WERI-Rb-1 (cell line): ENCODE measurements around the gene WIF1.

Experiments
- DNase-seq: peaks from one replicate; pipeline ENCODE4 v3.0.0-alpha.2; 2020
- H3K27ac ChIP-seq: fragments of 250-450 bp; sonication (Bioruptor Pico); 2 replicates; pipeline ENCODE4 v1.5.1; 2020; ENCODE audit warnings: mild to moderate bottlenecking, moderate library complexity
- H3K27me3 ChIP-seq: fragments of 250-450 bp; sonication (Bioruptor Pico); 2 replicates; pipeline ENCODE4 v1.5.1; 2021; ENCODE audit warnings: mild to moderate bottlenecking, low read depth, moderate library complexity; ENCODE audit not compliant: insufficient read depth, severe bottlenecking
- H3K36me3 ChIP-seq: fragments of 250-450 bp; sonication (Bioruptor Pico); 2 replicates; pipeline ENCODE4 v1.5.1; 2020; ENCODE audit warnings: mild to moderate bottlenecking, moderate library complexity
- H3K4me3 ChIP-seq: 2 replicates; pipeline ENCODE4 v1.5.1; 2011; ENCODE audit warnings: low read depth, mild to moderate bottlenecking, control low read depth, low read length
- H3K9me3 ChIP-seq: fragments of 250-450 bp; sonication (Bioruptor Pico); 2 replicates; pipeline ENCODE4 v1.5.1; 2021; ENCODE audit warnings: mild to moderate bottlenecking, moderate library complexity; ENCODE audit not compliant: severe bottlenecking
- CTCF ChIP-seq: IDR thresholded peaks from 2 replicates; pipeline ENCODE4 v1.5.1; 2011; ENCODE audit warnings: low read depth, mild to moderate bottlenecking, control low read depth, inconsistent platforms, low read length

The WIF1 gene

GRCh38 chr12:65010437-65010836, 110.7 kb downstream of the WIF1 start:
- TF ChIP-seq CTCF: no peak
- no peaks in the 10 kb centered on the region for H3K9me3 ChIP-seq
- H3K36me3 ChIP-seq: no peaks in the 10 kb centered on the region
- H3K4me3 ChIP-seq: no peak overlapping the region
- DNase-seq: no peak
- H3K27ac ChIP-seq: no peak overlapping the region
- H3K27me3 ChIP-seq: peaks cover 9% of the 10 kb centered on the region

GRCh38 chr12:65005716-65006115, 115.4 kb downstream of the WIF1 start:
- no peak for TF ChIP-seq CTCF
- no peaks in the 10 kb centered on the region for H3K36me3 ChIP-seq
- no peak for DNase-seq
- H3K27ac ChIP-seq: no peak overlapping the region
- H3K4me3 ChIP-seq: no peak overlapping the region
- peaks cover 7% of the 10 kb centered on the region for H3K27me3 ChIP-seq
- H3K9me3 ChIP-seq: no peaks in the 10 kb centered on the region

DNA sequence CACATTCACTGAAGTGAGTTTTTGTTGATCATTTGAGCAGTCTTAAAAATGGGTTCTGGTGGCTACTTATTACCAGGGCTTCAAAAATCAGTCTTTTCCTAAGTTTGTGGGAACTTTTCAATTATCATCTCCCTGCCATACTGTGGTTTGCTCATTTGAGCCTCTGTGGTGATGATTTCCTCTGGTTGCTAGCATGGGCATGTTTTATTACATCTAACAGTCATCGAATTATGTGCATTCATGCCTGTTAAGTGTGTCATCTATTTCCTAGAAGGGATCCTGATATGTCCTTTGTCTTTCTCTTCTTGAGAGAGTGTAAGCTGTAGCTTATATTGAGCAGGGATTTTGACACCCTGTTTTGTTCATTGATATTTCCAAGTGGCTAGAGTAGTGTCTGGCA, 116.8 kb downstream of the WIF1 start:
- Histone ChIP-seq H3K27me3 (no peaks in the 10 kb centered on the region), H3K27ac (no peak overlapping the region), H3K9me3 (no peaks in the 10 kb centered on the region), H3K4me3 (no peak overlapping the region), H3K36me3 (no peaks in the 10 kb centered on the region)
- DNase-seq: no peak
- TF ChIP-seq CTCF: no peak
